Keratinocyte (primary cell): Measurements from ENCODE around the gene FLRT1.

Experiments used
- EZH2 ChIP-seq: IDR thresholded peaks from one replicate; pipeline ENCODE4 v1.6.1; 2012; ENCODE audit warnings: inconsistent platforms, mild to moderate bottlenecking, low read length, moderate library complexity
- TF ChIP-seq, protein P1 (sequence below), 3 experiments: IDR thresholded peaks in 1 of 3; conservative IDR thresholded peaks in 1 of 3; optimal IDR thresholded peaks in 1 of 3; 2 replicates in 2 of 3; 3 replicates in 1 of 3; pipeline versions ENCODE3 to v1.5.1; 2011; ENCODE audit warnings: low read length in 3 of 3, mild to moderate bottlenecking in 3 of 3, moderate library complexity in 2 of 3, control low read depth in 1 of 3, inconsistent platforms in 1 of 3; ENCODE audit not compliant: insufficient read depth in 2 of 3; ENCODE audit errors: extremely low read depth in 1 of 3

DNA sequence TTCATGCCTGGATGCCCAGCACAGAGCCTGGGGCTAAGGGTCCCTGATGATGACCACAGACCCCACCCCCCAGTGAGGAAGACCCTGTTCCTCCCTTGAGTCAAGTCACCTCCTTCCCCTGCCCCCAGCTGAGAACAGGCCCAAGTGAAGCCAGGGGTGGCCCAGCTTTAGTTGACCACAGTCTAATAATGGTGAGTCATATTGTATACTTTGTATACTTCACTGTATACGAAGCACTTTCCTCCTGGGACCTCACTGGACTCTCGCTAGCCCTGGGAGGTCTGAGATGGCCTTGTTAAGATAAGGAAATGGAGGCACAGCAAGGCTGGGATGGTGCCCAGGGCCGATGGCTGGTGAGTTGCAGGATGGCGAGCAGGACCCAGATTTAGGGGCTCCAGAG lies 3.7 kb upstream of the FLRT1 start:
- TF ChIP-seq, protein P1, sequence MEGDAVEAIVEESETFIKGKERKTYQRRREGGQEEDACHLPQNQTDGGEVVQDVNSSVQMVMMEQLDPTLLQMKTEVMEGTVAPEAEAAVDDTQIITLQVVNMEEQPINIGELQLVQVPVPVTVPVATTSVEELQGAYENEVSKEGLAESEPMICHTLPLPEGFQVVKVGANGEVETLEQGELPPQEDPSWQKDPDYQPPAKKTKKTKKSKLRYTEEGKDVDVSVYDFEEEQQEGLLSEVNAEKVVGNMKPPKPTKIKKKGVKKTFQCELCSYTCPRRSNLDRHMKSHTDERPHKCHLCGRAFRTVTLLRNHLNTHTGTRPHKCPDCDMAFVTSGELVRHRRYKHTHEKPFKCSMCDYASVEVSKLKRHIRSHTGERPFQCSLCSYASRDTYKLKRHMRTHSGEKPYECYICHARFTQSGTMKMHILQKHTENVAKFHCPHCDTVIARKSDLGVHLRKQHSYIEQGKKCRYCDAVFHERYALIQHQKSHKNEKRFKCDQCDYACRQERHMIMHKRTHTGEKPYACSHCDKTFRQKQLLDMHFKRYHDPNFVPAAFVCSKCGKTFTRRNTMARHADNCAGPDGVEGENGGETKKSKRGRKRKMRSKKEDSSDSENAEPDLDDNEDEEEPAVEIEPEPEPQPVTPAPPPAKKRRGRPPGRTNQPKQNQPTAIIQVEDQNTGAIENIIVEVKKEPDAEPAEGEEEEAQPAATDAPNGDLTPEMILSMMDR (optimal IDR thresholded peaks at IDR 0.05 in 1 of 3, IDR thresholded peaks at IDR 0.05 in 1 of 3, conservative IDR thresholded peaks at IDR 0.05 in 1 of 3; ENCODE audit: extremely low read depth in 1 of 3, insufficient read depth in 2 of 3, low read length in 3 of 3) = no peak
- no peak for TF ChIP-seq EZH2
